GM04504 (cell line): ENCODE measurements around the gene P2RX6.
"Not testable (repeated sequence)": the region's sequence is repeated elsewhere in the genome, so short reads cannot be mapped to it uniquely, and the experiment has no call there.

Experiments used
- DNase-seq: peaks from one replicate; pipeline ENCODE4 v3.0.0-alpha.2; 2012; ENCODE audit warnings: low read depth

The P2RX6 gene

GRCh38 chr22:21014726-21015465 lies at the start of gene P2RX6:
P2RX6 (plus strand) TSS chr22:21015165; CDS start chr22:21015175, 10 bp downstream.
- no peak for DNase-seq

GRCh38 chr22:20965888-20966855 lies 48.8 kb upstream of the P2RX6 start:
- no peak for DNase-seq

DNA sequence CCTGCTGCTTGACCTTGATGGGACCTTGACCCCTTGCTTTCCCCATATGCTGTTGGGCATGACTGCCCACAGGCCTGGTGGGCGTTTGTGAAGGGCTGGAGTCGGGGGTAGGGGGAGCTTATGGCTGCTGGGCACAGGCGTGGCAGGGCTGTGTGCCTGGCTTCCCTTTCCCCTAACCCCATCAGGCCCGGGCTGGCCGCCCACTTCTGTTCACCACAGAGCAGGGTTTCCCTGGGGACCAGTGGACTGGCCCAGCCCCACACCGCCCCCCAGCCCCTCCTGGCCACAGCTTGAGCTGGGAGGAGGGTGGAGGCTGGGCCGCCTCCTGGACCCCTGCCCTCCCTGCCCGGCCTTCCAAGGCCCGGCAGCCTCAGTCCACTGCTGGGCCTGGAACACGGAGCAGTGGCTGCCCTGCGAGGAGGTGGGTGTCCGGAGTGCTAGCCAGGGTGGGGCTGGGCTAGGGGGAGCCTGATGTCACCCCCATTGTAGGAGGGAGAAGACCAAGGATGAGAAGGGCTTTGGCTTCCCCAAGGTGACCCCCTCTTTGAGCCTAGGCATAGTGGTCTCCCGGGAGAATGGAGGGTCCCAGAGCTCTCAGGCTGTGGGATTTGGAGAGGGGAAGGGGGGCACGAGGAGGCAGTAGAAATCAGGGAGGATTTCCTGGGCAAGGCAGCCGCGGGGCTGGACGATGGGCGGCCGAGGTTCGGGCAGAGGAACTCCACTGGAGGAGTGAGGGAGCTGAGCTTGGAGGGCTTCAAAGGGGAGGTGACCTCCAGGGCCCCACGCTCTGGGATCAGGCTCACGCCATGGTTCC lies 47.9 kb upstream of the P2RX6 start, which contains the start of gene AIFM3:
AIFM3 (plus strand) TSS at position 373 of the 814 bp plus-strand sequence. CDS start 690 bp downstream, outside the sequence.
- DNase-seq = no peak

- DNase-seq = no peak
Measured at GRCh38 chr22:20967697-20968211, 47.2 kb upstream of the P2RX6 start.

GRCh38 chr22:20968281-20968977 lies 46.5 kb upstream of the P2RX6 start:
- no peak for DNase-seq

DNA sequence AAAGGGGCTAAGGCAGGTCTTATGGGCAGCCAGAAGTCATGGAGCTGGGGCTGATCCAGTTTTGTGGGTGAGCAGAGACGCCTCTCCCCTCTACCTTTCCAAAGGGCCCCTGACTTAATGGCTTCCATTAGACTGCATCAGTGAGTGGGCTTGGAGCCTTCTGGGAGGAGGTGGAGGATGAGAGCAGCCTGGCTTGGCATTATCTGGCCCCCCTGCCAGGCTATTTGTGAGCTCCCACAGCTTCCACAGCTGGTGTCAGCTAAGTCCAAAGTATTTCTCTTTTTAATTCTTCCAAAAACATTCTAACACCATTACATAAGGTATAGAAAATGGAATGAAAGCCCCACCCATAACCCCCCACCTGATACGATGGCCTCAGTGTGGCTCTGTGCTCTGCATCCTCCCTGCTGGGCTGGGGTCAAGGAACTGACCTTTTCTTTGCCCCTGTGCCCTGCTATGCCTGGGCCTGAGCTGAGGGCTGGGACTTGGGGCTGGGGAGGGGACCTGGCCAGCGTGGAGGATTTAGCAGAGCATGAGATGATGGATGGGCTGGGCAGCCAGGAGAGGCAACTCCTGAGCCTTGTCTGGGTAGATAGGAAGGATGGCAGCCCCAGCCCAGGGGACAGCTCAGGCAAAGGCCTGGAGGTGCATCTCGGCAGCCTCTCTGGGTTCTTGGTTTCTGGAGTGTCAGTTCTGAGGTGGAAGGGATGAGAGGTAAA lies 43.9 kb upstream of the P2RX6 start:
- no peak for DNase-seq

DNA sequence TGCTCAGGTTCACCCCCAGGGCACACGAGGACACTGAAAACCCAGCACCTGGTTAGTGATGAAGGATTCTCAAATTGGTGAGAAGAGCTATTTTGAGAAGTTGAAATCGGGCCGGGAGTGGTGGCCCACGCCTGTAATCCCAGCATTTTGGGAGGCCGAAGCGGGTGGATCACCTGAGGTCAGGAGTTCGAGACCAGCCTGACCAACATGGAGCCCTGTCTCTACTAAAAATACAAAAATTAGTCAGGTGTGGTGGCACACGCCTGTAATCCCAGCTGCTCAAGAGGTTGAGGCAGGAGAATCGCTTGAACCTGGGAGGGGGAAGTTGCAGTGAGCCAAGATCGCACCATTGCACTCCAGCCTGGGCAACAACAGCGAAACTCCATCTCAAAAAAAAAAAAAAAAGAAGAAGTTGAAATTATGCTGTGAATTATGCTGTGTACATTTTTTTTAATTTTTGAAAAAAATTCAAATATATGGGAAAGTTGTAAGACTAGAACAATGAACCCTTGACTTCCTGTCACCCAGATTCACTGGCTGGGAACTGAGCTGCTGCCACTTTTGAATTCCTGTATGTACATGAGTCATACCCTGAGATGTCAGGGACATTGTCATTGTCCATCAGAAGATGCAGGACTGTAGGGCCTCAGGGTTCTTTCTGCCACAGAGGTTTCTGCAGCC lies 42.8 kb upstream of the P2RX6 start:
- not testable (repeated sequence) for DNase-seq

DNA sequence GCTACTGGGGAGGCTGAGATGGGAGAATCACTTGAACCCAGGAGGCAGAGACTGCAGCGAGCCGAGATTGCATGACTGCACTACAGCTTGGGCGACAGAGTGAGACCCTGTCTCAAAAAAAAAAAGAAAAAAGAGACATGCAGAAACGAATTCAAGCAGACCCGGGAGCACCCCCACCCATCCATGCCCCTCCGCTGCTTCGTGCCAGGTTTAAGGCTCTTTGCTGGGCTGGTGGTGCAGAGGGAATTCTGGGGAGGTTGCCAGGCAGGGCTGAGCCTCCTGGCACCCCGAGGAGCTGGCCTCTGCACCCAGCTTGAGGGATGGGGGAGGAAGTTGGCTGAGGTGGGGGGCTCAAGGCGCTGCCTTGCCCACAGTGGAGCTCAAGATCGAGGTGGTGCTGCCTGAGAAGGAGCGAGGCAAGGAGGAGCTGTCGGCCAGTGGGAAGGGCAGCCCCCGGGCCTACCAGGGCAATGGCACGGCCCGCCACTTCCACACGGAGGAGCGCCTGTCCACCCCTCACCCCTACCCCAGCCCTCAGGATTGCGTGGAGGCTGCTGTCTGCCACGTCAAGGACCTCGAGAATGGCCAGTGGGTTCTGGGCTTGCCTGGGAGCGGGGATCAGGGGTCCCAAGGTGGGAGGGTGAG lies 41.9 kb upstream of the P2RX6 start:
- no peak for DNase-seq

DNA sequence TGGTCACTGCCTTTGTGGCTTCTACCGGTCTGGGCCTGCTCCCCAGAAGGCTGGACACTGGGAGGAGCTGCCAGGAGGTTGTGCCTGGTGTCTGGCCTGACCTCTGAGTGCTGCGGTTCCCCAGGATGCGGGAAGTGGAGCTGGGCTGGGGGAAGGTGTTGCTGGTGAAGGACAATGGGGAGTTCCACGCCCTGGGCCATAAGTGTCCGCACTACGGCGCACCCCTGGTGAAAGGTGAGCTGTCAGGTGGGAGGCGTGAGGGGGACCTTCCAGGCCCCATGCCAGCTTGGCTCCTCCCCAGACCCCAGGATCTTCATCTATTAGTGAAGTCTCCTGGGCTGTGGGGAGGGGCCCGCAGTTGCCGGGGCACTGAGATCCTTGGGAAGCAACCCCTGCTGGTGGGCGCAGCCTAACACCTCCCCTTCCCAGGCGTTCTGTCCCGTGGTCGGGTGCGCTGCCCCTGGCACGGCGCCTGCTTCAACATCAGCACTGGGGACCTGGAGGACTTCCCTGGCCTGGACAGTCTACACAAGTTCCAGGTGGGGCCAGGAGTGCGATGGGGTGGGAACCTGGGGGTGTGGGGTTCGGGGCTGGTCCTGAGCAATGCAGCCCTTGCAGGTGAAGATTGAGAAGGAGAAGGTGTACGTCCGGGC lies 41.2 kb upstream of the P2RX6 start:
- DNase-seq = no peak

- no peak for DNase-seq
Measured at GRCh38 chr22:20974336-20974955, 40.5 kb upstream of the P2RX6 start.

GRCh38 chr22:20975541-20976290 lies 39.2 kb upstream of the P2RX6 start:
- no peak for DNase-seq

DNA sequence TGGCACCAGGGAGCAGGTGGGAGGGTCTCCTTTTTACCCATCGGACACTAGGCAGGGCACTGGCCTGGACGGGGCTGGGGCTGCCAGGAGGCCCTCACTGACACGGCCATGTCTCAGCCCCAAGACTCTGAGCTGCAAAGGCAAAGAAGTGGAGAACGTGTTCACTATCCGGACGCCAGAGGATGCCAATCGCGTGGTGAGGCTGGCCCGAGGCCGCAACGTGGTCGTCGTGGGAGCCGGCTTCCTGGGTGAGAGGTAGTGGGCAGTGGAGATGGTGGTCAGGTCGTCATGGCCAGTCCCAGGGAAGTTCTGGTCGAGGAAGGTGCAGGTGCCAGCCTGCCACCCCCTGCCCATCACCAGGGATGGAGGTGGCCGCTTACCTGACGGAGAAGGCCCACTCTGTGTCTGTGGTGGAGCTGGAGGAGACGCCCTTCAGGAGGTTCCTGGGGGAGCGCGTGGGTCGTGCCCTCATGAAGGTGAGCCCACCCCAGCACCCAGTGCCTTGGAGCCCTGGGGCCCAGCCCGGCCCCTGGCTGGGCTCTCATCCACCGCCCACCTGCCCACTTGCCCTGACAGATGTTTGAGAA lies 38.6 kb upstream of the P2RX6 start:
- DNase-seq = no peak

GRCh38 chr22:20977019-20977418 lies 37.9 kb upstream of the P2RX6 start:
- DNase-seq = no peak

DNA sequence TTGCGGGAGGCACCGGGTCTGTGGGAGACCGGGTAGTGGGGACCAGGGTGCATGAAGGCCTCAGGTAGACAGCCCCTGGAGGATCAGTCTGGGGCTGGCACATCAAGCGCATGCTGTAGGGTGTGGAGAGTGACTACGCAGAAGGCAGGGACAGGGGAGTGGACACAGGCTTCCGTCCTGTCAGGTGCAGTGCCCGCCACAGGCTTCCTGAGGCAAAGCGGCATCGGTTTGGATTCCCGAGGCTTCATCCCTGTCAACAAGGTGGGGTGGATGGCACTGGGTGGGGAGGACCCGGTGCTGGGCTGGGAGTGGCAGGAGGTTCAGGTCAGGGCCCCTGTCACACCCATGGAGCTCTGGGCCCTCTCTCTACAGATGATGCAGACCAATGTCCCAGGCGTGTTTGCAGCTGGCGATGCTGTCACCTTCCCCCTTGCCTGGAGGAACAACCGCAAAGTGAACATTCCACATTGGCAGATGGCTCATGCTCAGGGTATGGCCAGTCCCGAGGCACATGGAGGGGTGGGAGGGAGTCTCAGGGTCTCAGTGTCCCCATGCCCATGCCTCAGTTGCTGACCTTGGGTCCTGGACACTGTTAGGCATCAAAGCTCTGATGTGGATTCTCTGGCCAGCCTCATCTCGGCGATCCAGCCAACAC lies 37.3 kb upstream of the P2RX6 start:
- no peak for DNase-seq

DNA sequence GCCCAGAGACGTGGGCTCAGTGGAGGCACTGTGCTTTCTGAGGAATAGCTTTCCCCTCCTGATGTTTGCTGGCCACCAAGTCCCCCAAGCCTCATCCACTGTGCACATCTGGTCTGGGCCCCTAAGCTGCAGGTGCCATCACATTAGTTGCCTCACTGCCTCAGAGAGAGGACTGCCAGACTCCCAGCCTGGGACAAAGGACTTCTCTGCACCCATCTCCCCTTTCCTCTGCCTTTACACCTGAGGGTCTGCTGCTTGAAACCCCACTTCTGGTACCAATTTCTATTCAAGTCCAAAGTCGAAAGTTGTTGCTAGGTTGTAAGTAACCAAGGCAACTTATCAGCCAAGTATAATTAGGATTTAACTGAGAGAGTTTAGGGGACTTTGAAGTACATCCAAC lies 36.5 kb upstream of the P2RX6 start:
- no peak for DNase-seq

DNA sequence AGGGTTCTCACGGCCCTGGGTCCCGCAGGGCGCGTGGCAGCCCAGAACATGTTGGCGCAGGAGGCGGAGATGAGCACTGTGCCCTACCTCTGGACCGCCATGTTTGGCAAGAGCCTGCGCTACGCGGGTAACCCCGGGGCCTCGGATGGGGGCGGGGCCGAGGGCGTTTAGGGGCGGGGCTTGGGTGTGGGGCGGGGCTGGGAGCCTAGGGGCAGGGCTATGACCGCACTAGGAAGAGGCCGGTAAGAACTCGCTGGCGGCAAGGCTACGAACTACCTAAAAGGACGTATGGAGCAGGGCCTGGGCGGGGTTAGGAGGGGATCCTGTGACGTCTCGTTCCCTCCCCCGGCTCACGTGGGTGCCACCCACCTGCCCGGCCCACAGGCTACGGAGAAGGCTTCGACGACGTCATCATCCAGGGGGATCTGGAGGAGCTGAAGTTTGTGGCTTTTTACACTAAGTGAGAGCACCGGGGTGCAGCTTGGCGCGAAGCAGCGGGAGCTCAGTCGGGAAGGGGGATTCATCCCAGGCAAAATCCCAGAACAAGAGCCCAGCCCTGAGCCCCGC lies 35.6 kb upstream of the P2RX6 start:
- no peak for DNase-seq
